OCI-LY7 (cell line): ENCODE data around the gene AURKAIP1. TPM values are rescaled to one million over a fixed set of nuclear protein-coding genes. Genes with fewer than 3 reads are reported as not detected.
"Not testable (repeated sequence)": the region's sequence is repeated elsewhere in the genome, so short reads cannot be mapped to it uniquely, and the experiment has no call there.

Source experiments
- BruUV-seq: library from RNA; stranded (reverse); fragments of 400-500 nt; replicated peaks from 2 replicates; lab custom pipeline; 2021; lab: Mats Ljungman, UMichigan
- CTCF ChIA-PET: fragments of 300-600 bp; sonication (Branson Sonifier 250); formaldehyde crosslinking; loops from one replicate; lab custom pipeline; 2022; ENCODE audit warnings: antibody characterized with exemption; ENCODE audit not compliant: unreplicated experiment; lab: Charles Lee
- POLR2A ChIA-PET: fragments of 300-600 bp; sonication (Branson Sonifier 250); formaldehyde crosslinking; loops from one replicate; lab custom pipeline; 2022; ENCODE audit warnings: antibody characterized with exemption; lab: Charles Lee
- DNase-seq: peaks from one replicate; pipeline ENCODE4 v3.0.0-alpha.2; 2015; ENCODE audit warnings: low spot score
- H2AFZ ChIP-seq: fragments of 200-600 bp; sonication (generic), shearing (Covaris generic); 2 replicates; pipeline ENCODE4 v1.6.1; 2014; ENCODE audit warnings: mild to moderate bottlenecking, antibody characterized with exemption, low read length, moderate library complexity
- H3K27ac ChIP-seq: fragments of 200-600 bp; sonication (generic); 2 replicates; pipeline ENCODE4 v1.5.1; 2014; ENCODE audit warnings: mixed run types, low read depth, mild to moderate bottlenecking, moderate library complexity, low read length, inconsistent platforms; ENCODE audit not compliant: poor library complexity, severe bottlenecking
- H3K36me3 ChIP-seq: fragments of 200-600 bp; sonication (generic); 2 replicates; pipeline ENCODE4 v1.6.1; 2014; ENCODE audit warnings: mild to moderate bottlenecking, antibody characterized with exemption, low read length, moderate library complexity, mixed read lengths; ENCODE audit not compliant: insufficient read depth
- H3K4me1 ChIP-seq: fragments of 200-600 bp; sonication (generic); 2 replicates; pipeline ENCODE4 v1.5.1; 2014; ENCODE audit warnings: mild to moderate bottlenecking, low read length; ENCODE audit not compliant: insufficient read depth, poor library complexity, severe bottlenecking
- H3K4me2 ChIP-seq: fragments of 200-600 bp; sonication (generic); 2 replicates; pipeline ENCODE4 v1.6.1; 2014; ENCODE audit warnings: mild to moderate bottlenecking, low read length
- H3K4me3 ChIP-seq: fragments of 200-600 bp; sonication (generic); 2 replicates; pipeline ENCODE4 v1.5.1; 2014; ENCODE audit warnings: mild to moderate bottlenecking, low read depth, low read length; ENCODE audit not compliant: poor library complexity, severe bottlenecking
- H3K79me2 ChIP-seq: fragments of 200-600 bp; sonication (generic); 2 replicates; pipeline ENCODE4 v1.6.1; 2016; ENCODE audit warnings: low read depth, mild to moderate bottlenecking, low read length, moderate library complexity, mixed read lengths; ENCODE audit not compliant: insufficient read depth
- H3K9me2 ChIP-seq: fragments of 200-600 bp; sonication (generic); 2 replicates; pipeline ENCODE4 v1.6.1; 2016; ENCODE audit warnings: mild to moderate bottlenecking, low read length, mixed read lengths; ENCODE audit not compliant: insufficient read depth
- H3K9me3 ChIP-seq: fragments of 200-600 bp; sonication (generic); 2 replicates; pipeline ENCODE4 v1.6.1; 2014; ENCODE audit warnings: mild to moderate bottlenecking, mixed run types, low read length, mixed read lengths
- H4K20me1 ChIP-seq: fragments of 200-600 bp; sonication (generic); 2 replicates; pipeline ENCODE4 v1.6.1; 2014; ENCODE audit warnings: mild to moderate bottlenecking, antibody characterized with exemption, low read length, moderate library complexity, mixed read lengths; ENCODE audit not compliant: insufficient read depth
- CTCF ChIP-seq: fragments of 200-600 bp; sonication (generic); conservative IDR thresholded peaks from 2 replicates; pipeline ENCODE4 v1.5.1; 2014; ENCODE audit warnings: mild to moderate bottlenecking, antibody characterized with exemption, low read length, moderate library complexity, mixed read lengths
- EZH2phosphoT487 ChIP-seq: fragments of 200-600 bp; sonication (generic); IDR thresholded peaks from 2 replicates; pipeline ENCODE4 v1.6.1; 2018; ENCODE audit warnings: low read depth, borderline replicate concordance, mild to moderate bottlenecking, mixed run types, antibody characterized with exemption, low read length, moderate library complexity, mixed read lengths
- intact Hi-C: fragments of 100-400 bp; cut with micrococcal nuclease; formaldehyde crosslinking; loops from one replicate; pipeline ENCODE4 v1.10.0; 2022; ENCODE audit not compliant: unreplicated experiment
- total RNA-seq, 2 experiments: library from RNA; depleted of rRNA in 1 of 2; stranded (reverse); fragments of >200 nt in 1 of 2; shearing (Covaris generic) in 1 of 2; gene quantifications; 2 replicates each; pipeline ENCODE4 v1.2.3, GENCODE V29; 2014 to 2022

The AURKAIP1 gene
- total RNA-seq, 2 experiments from 2014 or later: 163 to 172 TPM

GRCh38 chr1:1418464-1419362, 43.7 kb upstream of the AURKAIP1 start:
- no peak for DNase-seq
- Histone ChIP-seq H3K4me2 (no peak overlapping the region), H2AFZ (no peak overlapping the region), H3K9me3 (no peaks in the 10 kb centered on the region), H3K36me3 (no peaks in the 10 kb centered on the region), H3K9me2 (no peaks in the 10 kb centered on the region), H4K20me1 (no peaks in the 10 kb centered on the region), H3K4me3 (no peak overlapping the region), H3K79me2 (no peaks in the 10 kb centered on the region), H3K4me1 (no peaks in the 10 kb centered on the region), H3K27ac (peak overlapping the region; percentile 38)
- intact Hi-C loops: no loop called here
- no peak for TF ChIP-seq EZH2phosphoT487
- TF ChIP-seq CTCF: no peak
- no TSS peak for BruUV-seq
- POLR2A ChIA-PET: no interaction called here
- CTCF ChIA-PET: no interaction called here

DNA sequence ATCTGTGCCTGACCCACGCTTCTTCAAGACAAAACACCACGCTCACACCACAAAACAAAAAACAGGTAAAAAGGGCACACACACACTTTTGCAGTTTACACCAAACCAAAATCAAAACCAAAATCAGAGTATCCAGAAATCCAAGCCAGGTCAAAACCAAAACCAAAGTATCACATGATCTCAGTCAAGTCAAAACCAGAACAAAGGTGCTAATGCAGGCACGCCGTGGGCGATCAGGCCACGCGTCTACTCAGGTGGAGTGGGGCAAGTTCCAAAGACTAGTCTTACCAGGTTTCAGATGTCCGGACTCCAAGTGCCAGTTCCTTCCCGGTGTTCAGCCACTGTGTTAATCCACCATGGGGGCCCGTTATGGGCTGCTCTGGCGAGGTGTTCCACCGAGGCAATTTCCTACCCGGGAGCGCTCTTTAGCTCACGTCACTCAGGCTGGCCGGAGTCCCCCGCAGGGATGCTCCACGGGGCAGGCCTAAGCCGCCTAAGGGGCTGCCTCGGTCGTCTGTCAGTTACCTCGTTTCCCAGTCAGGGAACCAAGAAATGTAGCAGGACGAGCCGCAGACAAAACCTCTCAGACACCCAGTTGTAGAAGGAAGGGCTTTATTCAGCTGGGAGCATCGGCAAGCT, 42.9 kb upstream of the AURKAIP1 start:
- H2AFZ ChIP-seq, DNase-seq, H3K9me2 ChIP-seq, BruUV-seq, H3K36me3 ChIP-seq, CTCF ChIA-PET, H3K9me3 ChIP-seq, H3K4me2 ChIP-seq, H3K4me1 ChIP-seq, POLR2A ChIA-PET, H3K4me3 ChIP-seq, H3K79me2 ChIP-seq, H4K20me1 ChIP-seq, intact Hi-C loops: not testable (repeated sequence)
- peak overlapping the region; percentile 38 for H3K27ac ChIP-seq

DNA sequence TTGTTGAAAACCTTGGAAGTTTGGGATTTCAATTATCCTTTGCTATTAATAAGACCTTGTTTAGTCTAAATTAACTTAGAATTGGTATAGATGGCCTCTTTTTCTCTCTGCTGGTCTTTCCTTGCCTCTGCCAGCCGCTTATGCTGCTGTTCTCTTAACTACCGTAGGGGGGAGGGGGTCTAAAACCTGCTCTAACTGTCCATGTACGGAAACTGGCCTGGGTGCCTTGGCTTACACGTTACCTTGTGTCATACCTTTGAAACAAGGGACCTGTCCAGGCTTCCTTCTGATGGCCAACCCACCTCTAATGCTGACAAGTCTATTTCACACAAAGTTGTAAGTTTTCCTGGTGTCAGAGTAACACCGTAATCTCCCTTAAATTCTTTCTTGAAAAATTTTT, 42.4 kb upstream of the AURKAIP1 start:
- BruUV-seq, H3K9me3 ChIP-seq, POLR2A ChIA-PET, H3K4me3 ChIP-seq, H3K4me2 ChIP-seq, H3K36me3 ChIP-seq, H3K79me2 ChIP-seq, H2AFZ ChIP-seq, intact Hi-C loops, CTCF ChIA-PET, H3K9me2 ChIP-seq, DNase-seq, H3K27ac ChIP-seq, H3K4me1 ChIP-seq, H4K20me1 ChIP-seq: not testable (repeated sequence)
